HepG2 (cell line): ENCODE results near the gene NEDD8. TPM values are rescaled to one million over a fixed set of nuclear protein-coding genes. Genes with fewer than 3 reads are reported as not detected.
A peak's percentile ranks its signal among the peaks of the same experiment; 100 is the strongest.

ENCODE experiments used
- ATAC-seq: fragments of 200-7000 bp; cut with Tn5 transposase; 3 replicates; pipeline ENCODE4 v1.9.1; 2020; ENCODE audit warnings: mild to moderate bottlenecking, moderate library complexity
- BruUV-seq: library from RNA; stranded (reverse); fragments of 400-500 nt; replicated peaks from 2 replicates; lab custom pipeline; 2021; lab: Mats Ljungman, UMichigan
- CTCF ChIA-PET: fragments of 300-600 bp; formaldehyde crosslinking; extraction: SDS; loops from one replicate; lab custom pipeline; 2021; ENCODE audit warnings: low total read pairs, inconsistent platforms, low intra/inter-chr PET ratio; lab: Yijun Ruan, JAX
- POLR2A ChIA-PET: fragments of 350-600 bp; sonication (Branson Sonifier 250); formaldehyde crosslinking; loops from one replicate; lab custom pipeline; 2020; ENCODE audit warnings: antibody characterized with exemption, inconsistent platforms; lab: Yijun Ruan, JAX
- DNase-seq: peaks from one replicate; pipeline ENCODE4 v3.0.0-alpha.2; 2015; ENCODE audit warnings: low spot score
- FAIRE-seq: peaks from 3 replicates; lab custom pipeline; 2011; peaks lifted over from hg19 to GRCh38; lab: Jason Lieb, UNC
- H2AFZ ChIP-seq: one replicate; pipeline ENCODE4 v1.6.1; 2011; ENCODE audit warnings: low read length, inconsistent platforms
- H3K27ac ChIP-seq: fragments of 300-600 bp; 3 replicates; pipeline ENCODE4 v1.8.0; 2011; ENCODE audit warnings: mixed run types, mild to moderate bottlenecking, mixed read lengths, low read length, inconsistent platforms; ENCODE audit not compliant: insufficient read depth; ENCODE audit errors: extremely low read length
- H3K27me3 ChIP-seq, 2 experiments: fragments of 200-600 bp in 1 of 2; 2 replicates in 1 of 2; 3 replicates in 1 of 2; pipeline versions ENCODE4 v1.6.0 to v1.8.0; 2011; ENCODE audit warnings: low read length in 2 of 2, mild to moderate bottlenecking in 2 of 2, moderate library complexity in 2 of 2, inconsistent platforms in 1 of 2; ENCODE audit not compliant: insufficient read depth in 2 of 2, control insufficient read depth in 1 of 2
- H3K36me3 ChIP-seq, 2 experiments: fragments of 200-600 bp in 1 of 2; replicated peaks in 1 of 2; 2 replicates in 1 of 2; 3 replicates in 1 of 2; pipeline versions ENCODE4 v1.5.1 to v1.8.0; 2011; ENCODE audit warnings: low read length in 2 of 2, inconsistent platforms in 1 of 2; ENCODE audit not compliant: insufficient read depth in 2 of 2, control insufficient read depth in 1 of 2
- H3K4me1 ChIP-seq: 2 replicates; pipeline ENCODE4 v1.5.1; 2012; ENCODE audit warnings: low read length, inconsistent platforms; ENCODE audit not compliant: insufficient read depth
- H3K4me2 ChIP-seq: 2 replicates; pipeline ENCODE4 v1.6.0; 2011; ENCODE audit warnings: low read depth, low read length, inconsistent platforms
- H3K4me3 ChIP-seq, 3 experiments: fragments of 200-600 bp in 1 of 3; sonication (generic), shearing (Covaris generic) in 1 of 3; replicated peaks in 1 of 3; 2 replicates each; pipeline ENCODE4 v1.5.1; 2011 to 2016; ENCODE audit warnings: low read length in 3 of 3, inconsistent platforms in 2 of 3, low read depth in 2 of 3, mild to moderate bottlenecking in 2 of 3, control low read depth in 1 of 3, mixed read lengths in 1 of 3; ENCODE audit not compliant: insufficient read depth in 1 of 3
- H3K79me2 ChIP-seq: one replicate; pipeline ENCODE4 v1.6.1; 2011; ENCODE audit warnings: low read length, inconsistent platforms; ENCODE audit not compliant: insufficient read depth
- H3K9ac ChIP-seq: 2 replicates; pipeline ENCODE4 v1.6.0; 2011; ENCODE audit warnings: mild to moderate bottlenecking, low read depth, low read length, inconsistent platforms; ENCODE audit not compliant: insufficient read depth
- H3K9me3 ChIP-seq: 2 replicates; pipeline ENCODE4 v1.5.1; 2012; ENCODE audit warnings: mild to moderate bottlenecking, low read length
- H4K20me1 ChIP-seq: 2 replicates; pipeline ENCODE4 v1.6.0; 2011; ENCODE audit warnings: inconsistent platforms, mild to moderate bottlenecking, low read length, moderate library complexity; ENCODE audit not compliant: insufficient read depth
- CAMTA2 ChIP-seq: sonication (generic); formaldehyde crosslinking; IDR thresholded peaks from 2 replicates; pipeline ENCODE4 v1.4.0; 2020; ENCODE audit warnings: mild to moderate bottlenecking, missing genetic modification reagents, borderline replicate concordance
- CREM ChIP-seq, 2 experiments: sonication (generic) in 1 of 2; formaldehyde crosslinking in 1 of 2; IDR thresholded peaks; 2 replicates each; pipeline versions ENCODE4 v1.4.0 to v1.6.1; 2016 to 2020; ENCODE audit warnings: antibody characterized with exemption in 1 of 2, mild to moderate bottlenecking in 1 of 2, missing genetic modification reagents in 1 of 2
- EP300 ChIP-seq, 3 experiments: sonication (generic) in 1 of 3; formaldehyde crosslinking in 1 of 3; IDR thresholded peaks; 2 replicates each; pipeline versions ENCODE4 v1.5.1 to v1.6.1; 2011 to 2020; ENCODE audit warnings: low read depth in 2 of 3, low read length in 2 of 3, borderline replicate concordance in 1 of 3, improper control_type of control experiment in 1 of 3, mild to moderate bottlenecking in 1 of 3, missing genetic modification reagents in 1 of 3, moderate library complexity in 1 of 3
- IRF2 ChIP-seq: IDR thresholded peaks from 2 replicates; pipeline ENCODE4 v1.6.1; 2018; ENCODE audit warnings: missing genetic modification reagents, missing compliant biosample characterization
- SRY ChIP-seq: sonication (generic); formaldehyde crosslinking; IDR thresholded peaks from 2 replicates; pipeline ENCODE4 v1.8.0; 2022; ENCODE audit warnings: mild to moderate bottlenecking, missing genetic modification reagents
- TCF12 ChIP-seq, 2 experiments: fragments of 450-650 bp in 1 of 2; sonication (generic) in 1 of 2; formaldehyde crosslinking in 1 of 2; IDR thresholded peaks; 2 replicates each; pipeline versions ENCODE4 v1.6.1 to v1.8.0; 2017 to 2022; ENCODE audit warnings: antibody characterized with exemption in 1 of 2, mild to moderate bottlenecking in 1 of 2, missing genetic modification reagents in 1 of 2, moderate library complexity in 1 of 2
- ZBTB7A ChIP-seq: sonication (generic); formaldehyde crosslinking; IDR thresholded peaks from 2 replicates; pipeline ENCODE4 v1.8.0; 2022; ENCODE audit warnings: mild to moderate bottlenecking, missing genetic modification reagents
- ZBTB7B ChIP-seq: sonication (generic); formaldehyde crosslinking; IDR thresholded peaks from 2 replicates; pipeline ENCODE4 v1.4.0; 2020; ENCODE audit warnings: missing genetic modification reagents
- ZMYM3 ChIP-seq: sonication (generic); formaldehyde crosslinking; IDR thresholded peaks from 2 replicates; pipeline ENCODE4 v1.5.1; 2020; ENCODE audit warnings: mild to moderate bottlenecking, missing genetic modification reagents
- WGBS: methylation state at CpG from one replicate; pipeline ENCODE4 v1.1.6; 2017; ENCODE audit warnings: low lambda C conversion rate; 5-methylcytosine and 5-hydroxymethylcytosine counted together
- in situ Hi-C: cut with HindIII; loops from 2 replicates; pipeline ENCODE4 v1.10.0; 2017; ENCODE audit warnings: low pct_unique_long_range_greater_than_20kb; ENCODE audit not compliant: extremely low pct_ligation_motif_present
- intact Hi-C: fragments of 100-400 bp; cut with micrococcal nuclease; formaldehyde crosslinking; loops from one replicate; pipeline ENCODE4 v1.10.0; 2022; ENCODE audit not compliant: unreplicated experiment
- polyA plus RNA-seq, 8 experiments: library from polyadenylated mRNA; depleted of rRNA in 3 of 8; stranded (reverse) in 7 of 8; unstranded in 1 of 8; fragments of >200 nt; fragmentation: Illumina TruSeq in 4 of 8; extraction: Trizol in 4 of 8; gene quantifications; 2 replicates each; pipeline versions ENCODE4 v1.2.1 to v1.2.3, GENCODE V29; 2011 to 2016; ENCODE audit warnings: low read depth in 4 of 8, missing spikeins in 1 of 8, mixed read lengths in 1 of 8; ENCODE audit not compliant: insufficient read depth in 1 of 8
- total RNA-seq, 5 experiments: library from RNA; depleted of rRNA; stranded (reverse); fragments of >200 nt; fragmentation: Illumina TruSeq; extraction: Trizol; gene quantifications; 2 replicates each; pipeline ENCODE4 v1.2.3, GENCODE V29; 2016; ENCODE audit warnings: low read depth in 1 of 5
- TF ChIP-seq, protein P1 (sequence below): sonication (generic); formaldehyde crosslinking; IDR thresholded peaks from 2 replicates; pipeline ENCODE4 v1.5.0; 2020; ENCODE audit warnings: missing genetic modification reagents, mild to moderate bottlenecking, borderline replicate concordance
- TF ChIP-seq, protein P2 (sequence below): fragments of 450-650 bp; IDR thresholded peaks from 2 replicates; pipeline ENCODE4 v1.6.1; 2016
- TF ChIP-seq, protein P3 (sequence below): sonication (generic); formaldehyde crosslinking; IDR thresholded peaks from 2 replicates; pipeline ENCODE4 v1.4.0; 2020; ENCODE audit warnings: low read depth, mild to moderate bottlenecking, missing genetic modification reagents
- TF ChIP-seq, protein P4 (sequence below): IDR thresholded peaks from 2 replicates; pipeline ENCODE4 v1.6.1; 2016; ENCODE audit warnings: low read depth

Gene NEDD8
- total and polyA plus RNA-seq, 2 of the 13 experiments (the other 11 are each of a cell fraction or from before 2014, with no cell fraction given), result 535 to 713 TPM

DNA sequence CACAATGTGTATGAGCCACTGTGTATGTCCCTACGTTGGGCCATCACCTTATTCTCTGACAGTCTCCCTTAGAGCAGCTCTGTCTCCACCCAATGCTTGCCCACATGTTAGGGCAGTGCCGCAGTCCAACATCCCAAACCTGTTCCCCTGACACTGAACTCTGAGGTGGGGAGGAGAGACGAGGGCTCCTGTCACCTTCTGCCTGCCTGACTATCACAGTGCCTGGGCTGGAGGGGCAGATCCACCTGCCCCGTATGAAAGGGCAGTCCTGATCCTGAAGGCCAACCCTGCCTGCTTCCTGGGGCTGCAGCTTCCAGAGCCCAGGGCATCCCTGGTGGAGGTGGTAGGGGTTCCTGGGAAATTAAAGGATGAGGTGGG, 28.6 kb upstream of the NEDD8 start (continued):
- TF ChIP-seq, protein P1, sequence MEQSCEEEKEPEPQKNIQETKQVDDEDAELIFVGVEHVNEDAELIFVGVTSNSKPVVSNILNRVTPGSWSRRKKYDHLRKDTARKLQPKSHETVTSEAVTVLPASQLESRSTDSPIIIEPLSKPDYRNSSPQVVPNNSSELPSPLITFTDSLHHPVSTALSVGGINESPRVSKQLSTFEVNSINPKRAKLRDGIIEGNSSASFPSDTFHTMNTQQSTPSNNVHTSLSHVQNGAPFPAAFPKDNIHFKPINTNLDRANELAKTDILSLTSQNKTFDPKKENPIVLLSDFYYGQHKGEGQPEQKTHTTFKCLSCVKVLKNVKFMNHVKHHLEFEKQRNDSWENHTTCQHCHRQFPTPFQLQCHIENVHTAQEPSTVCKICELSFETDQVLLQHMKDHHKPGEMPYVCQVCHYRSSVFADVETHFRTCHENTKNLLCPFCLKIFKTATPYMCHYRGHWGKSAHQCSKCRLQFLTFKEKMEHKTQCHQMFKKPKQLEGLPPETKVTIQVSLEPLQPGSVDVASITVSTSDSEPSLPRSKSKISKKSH (CRISPR knock-in tag), result 0 out of 2 replicates have a peak, but pooled peaks have one; percentile 10
- TF ChIP-seq ZBTB7A (CRISPR knock-in tag) (0 out of 2 replicates have a peak, but pooled peaks have one; percentile 36), EP300 (IDR thresholded peaks at IDR 0.05; ENCODE audit: low read depth in 2 of 2, low read length in 2 of 2) (no peak), EP300 (CRISPR knock-in tag; IDR thresholded peaks at IDR 0.05; ENCODE audit: borderline replicate concordance) (no peak)

DNA sequence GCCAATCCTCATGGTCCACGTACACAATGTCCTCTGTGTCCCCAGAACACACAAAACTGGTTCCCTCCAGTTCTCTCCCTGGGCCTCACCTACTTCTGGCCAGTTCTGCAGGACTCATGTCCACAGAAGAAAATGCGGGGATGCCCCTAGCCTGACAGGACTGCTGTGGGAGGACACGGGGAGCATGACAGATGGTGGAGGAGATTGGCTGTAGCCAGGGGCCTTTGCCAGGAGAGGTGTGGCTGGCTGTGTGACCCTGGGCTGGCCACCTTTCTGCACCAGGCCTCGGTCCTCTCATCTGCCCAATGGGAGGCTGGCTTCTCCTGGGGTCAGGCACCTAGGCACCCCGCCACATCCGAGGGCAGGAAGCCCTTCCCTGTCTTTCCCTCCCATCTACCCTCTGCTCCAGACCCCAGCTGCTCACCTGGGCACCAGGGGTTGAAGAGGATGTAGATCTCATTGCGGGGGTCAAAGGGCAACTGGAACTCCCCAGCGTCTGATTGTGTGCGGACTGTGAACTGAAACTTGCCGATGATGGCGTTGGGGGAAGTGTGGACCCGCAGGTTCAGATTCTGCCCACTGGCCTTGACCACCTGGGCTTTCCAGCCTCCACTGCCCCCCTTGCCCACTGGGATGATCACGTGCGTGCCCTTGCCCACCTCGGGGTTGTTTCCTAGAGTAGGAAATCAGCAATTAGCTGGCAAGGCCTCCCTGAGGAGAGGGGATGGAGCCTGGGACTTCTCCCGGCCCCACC, 28.0 kb upstream of the NEDD8 start:
- Histone ChIP-seq H3K27me3 (no peaks in the 10 kb centered on the region), H3K4me3 (no peak overlapping the region; a peak in 1 of 6 replicates), H4K20me1 (no peaks in the 10 kb centered on the region), H3K4me1 (peaks cover 33% of the 10 kb centered on the region), H3K79me2 (no peaks in the 10 kb centered on the region), H3K9ac (no peak overlapping the region), H3K27ac (no peak overlapping the region), H3K4me2 (0 out of 2 replicates have a peak overlapping the region, but pooled peaks have one; percentile 16), H3K36me3 (peaks cover 0 to 4% of the 10 kb centered on the region in 2 experiments; a peak in 1 of 5 replicates), H3K9me3 (no peaks in the 10 kb centered on the region), H2AFZ (no peak overlapping the region)
- in situ Hi-C loops, result no loop called here
- WGBS, result 69% methylated on average over 16 of the region's 16 CpGs
- no TSS peak for BruUV-seq
- POLR2A ChIA-PET, result interaction anchor here (2.1 to 16.5 kb wide), 3 partner anchors 8 to 19 kb away, joined by 8 to 435 read pairs (median 254); partner anchors contain the start of genes RABGGTA and TINF2
- CTCF ChIA-PET, result no interaction called here
- ATAC-seq (peak; percentile 0), DNase-seq (no peak), FAIRE-seq (no peak)
- intact Hi-C loops, result no loop called here
- TF ChIP-seq IRF2 (no peak), SRY (CRISPR knock-in tag) (no peak), CAMTA2 (CRISPR knock-in tag) (peak; percentile 77; the same call in 1 of the 2 replicates), CREM (IDR thresholded peaks at IDR 0.05) (no peak), CREM (CRISPR knock-in tag; IDR thresholded peaks at IDR 0.05) (no peak), ZBTB7B (CRISPR knock-in tag) (0 out of 2 replicates have a peak, but pooled peaks have one; percentile 19), TCF12 (IDR thresholded peaks at IDR 0.05) (no peak), TCF12 (CRISPR knock-in tag; IDR thresholded peaks at IDR 0.05) (0 out of 2 replicates have a peak, but pooled peaks have one; percentile 30), ZMYM3 (CRISPR knock-in tag) (peak; percentile 52; the same call in 1 of the 2 replicates)
- TF ChIP-seq, protein P2, sequence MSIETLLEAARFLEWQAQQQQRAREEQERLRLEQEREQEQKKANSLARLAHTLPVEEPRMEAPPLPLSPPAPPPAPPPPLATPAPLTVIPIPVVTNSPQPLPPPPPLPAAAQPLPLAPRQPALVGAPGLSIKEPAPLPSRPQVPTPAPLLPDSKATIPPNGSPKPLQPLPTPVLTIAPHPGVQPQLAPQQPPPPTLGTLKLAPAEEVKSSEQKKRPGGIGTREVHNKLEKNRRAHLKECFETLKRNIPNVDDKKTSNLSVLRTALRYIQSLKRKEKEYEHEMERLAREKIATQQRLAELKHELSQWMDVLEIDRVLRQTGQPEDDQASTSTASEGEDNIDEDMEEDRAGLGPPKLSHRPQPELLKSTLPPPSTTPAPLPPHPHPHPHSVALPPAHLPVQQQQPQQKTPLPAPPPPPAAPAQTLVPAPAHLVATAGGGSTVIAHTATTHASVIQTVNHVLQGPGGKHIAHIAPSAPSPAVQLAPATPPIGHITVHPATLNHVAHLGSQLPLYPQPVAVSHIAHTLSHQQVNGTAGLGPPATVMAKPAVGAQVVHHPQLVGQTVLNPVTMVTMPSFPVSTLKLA, result no peak
- TF ChIP-seq, protein P3, sequence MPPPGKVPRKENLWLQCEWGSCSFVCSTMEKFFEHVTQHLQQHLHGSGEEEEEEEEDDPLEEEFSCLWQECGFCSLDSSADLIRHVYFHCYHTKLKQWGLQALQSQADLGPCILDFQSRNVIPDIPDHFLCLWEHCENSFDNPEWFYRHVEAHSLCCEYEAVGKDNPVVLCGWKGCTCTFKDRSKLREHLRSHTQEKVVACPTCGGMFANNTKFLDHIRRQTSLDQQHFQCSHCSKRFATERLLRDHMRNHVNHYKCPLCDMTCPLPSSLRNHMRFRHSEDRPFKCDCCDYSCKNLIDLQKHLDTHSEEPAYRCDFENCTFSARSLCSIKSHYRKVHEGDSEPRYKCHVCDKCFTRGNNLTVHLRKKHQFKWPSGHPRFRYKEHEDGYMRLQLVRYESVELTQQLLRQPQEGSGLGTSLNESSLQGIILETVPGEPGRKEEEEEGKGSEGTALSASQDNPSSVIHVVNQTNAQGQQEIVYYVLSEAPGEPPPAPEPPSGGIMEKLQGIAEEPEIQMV, result peak; percentile 29; the same call in 1 of the 2 replicates
- TF ChIP-seq, protein P4, sequence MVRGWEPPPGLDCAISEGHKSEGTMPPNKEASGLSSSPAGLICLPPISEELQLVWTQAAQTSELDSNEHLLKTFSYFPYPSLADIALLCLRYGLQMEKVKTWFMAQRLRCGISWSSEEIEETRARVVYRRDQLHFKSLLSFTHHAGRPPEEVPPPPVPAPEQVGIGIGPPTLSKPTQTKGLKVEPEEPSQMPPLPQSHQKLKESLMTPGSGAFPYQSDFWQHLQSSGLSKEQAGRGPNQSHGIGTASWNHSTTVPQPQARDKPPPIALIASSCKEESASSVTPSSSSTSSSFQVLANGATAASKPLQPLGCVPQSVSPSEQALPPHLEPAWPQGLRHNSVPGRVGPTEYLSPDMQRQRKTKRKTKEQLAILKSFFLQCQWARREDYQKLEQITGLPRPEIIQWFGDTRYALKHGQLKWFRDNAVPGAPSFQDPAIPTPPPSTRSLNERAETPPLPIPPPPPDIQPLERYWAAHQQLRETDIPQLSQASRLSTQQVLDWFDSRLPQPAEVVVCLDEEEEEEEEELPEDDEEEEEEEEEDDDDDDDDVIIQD, result 0 out of 2 replicates have a peak, but pooled peaks have one; percentile 17
